Uterus (tissue), 2 donors: Measurements from ENCODE around the gene C10orf90.

Experiments
- CTCF ChIP-seq, 4 experiments: fragments of 200-600 bp in 2 of 4; fragments of 450-650 bp in 2 of 4; sonication (generic) in 2 of 4; IDR thresholded peaks; one replicate each; pipeline ENCODE4 v1.5.1; 2016 to 2019; ENCODE audit warnings: antibody characterized with exemption in 4 of 4, mild to moderate bottlenecking in 2 of 4, moderate library complexity in 1 of 4
- POLR2A ChIP-seq, 2 donors: fragments of 450-650 bp; IDR thresholded peaks; one replicate each; pipeline ENCODE4 v1.6.1; 2016; ENCODE audit warnings: antibody characterized with exemption in 2 of 2, mild to moderate bottlenecking in 1 of 2, moderate library complexity in 1 of 2

DNA sequence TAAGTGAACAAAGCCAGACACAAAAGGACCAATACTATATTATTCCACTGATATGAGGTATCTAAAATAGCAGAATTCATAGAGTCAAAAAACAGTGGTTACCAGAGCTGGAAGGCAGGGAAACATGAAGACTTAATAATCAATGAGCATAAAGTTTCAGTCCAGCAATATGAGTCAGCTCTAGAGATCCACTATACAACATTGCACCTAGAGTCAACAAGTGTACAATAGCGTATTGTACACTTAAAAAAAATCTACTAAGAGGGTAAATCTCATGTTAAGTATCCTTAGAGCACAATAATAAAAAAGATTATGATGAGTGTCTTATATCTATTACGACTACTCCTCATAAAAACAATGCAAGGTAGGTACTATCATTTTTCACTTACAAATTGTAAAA is 36.1 kb downstream of the C10orf90 start:
- no peak for TF ChIP-seq POLR2A (IDR thresholded peaks at IDR 0.05)
- no peak for TF ChIP-seq CTCF (IDR thresholded peaks at IDR 0.05)
